Gastroesophageal sphincter (tissue), 3 donors: Measurements from ENCODE around the gene GNG2.

Experiments used
- EP300 ChIP-seq: sonication (generic); formaldehyde crosslinking; IDR thresholded peaks from one replicate; pipeline ENCODE4 v1.6.1; 2017; ENCODE audit warnings: antibody characterized with exemption, mild to moderate bottlenecking
- POLR2A ChIP-seq, 2 donors: fragments of 450-650 bp; IDR thresholded peaks; one replicate each; pipeline ENCODE4 v1.6.1; 2017; ENCODE audit warnings: antibody characterized with exemption in 2 of 2, mild to moderate bottlenecking in 2 of 2, moderate library complexity in 1 of 2
- POLR2AphosphoS5 ChIP-seq: sonication (generic); formaldehyde crosslinking; IDR thresholded peaks from one replicate; pipeline ENCODE4 v1.6.1; 2017; ENCODE audit warnings: antibody characterized with exemption
- TF ChIP-seq, protein P1 (sequence below), 4 experiments: fragments of 200-600 bp in 2 of 4; fragments of 450-650 bp in 2 of 4; sonication (generic) in 1 of 4; IDR thresholded peaks; one replicate each; pipeline ENCODE4 v1.5.1; 2017 to 2019; ENCODE audit warnings: antibody characterized with exemption in 4 of 4, mild to moderate bottlenecking in 2 of 4, moderate library complexity in 2 of 4

DNA sequence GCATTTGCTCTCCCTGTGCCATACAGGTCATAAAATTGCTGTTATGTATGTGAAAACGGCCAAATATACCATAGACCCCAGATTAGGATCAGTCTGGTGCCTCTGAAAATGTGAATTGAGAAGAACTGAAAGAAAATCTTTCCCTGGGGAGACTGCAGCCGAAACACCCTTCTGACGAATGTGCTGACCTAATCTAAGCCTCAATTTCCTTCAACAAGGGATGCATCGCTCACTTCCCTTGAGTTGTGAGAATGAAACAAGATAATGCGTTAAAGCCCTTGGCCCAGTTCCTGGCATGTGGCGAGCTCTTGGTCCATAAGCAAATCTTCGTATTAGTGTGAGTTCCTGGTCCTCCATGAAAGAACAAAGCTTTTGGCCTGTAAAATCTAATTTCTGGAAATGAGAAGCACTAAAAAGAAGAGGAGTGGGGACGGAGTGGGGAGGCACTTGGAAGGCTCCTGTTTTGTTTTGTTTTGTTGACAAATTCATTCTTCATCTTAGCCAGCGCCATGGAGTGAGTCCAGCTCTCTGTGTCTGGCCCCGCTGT, 79.4 kb downstream of the GNG2 start:
- TF ChIP-seq POLR2A (IDR thresholded peaks at IDR 0.05) (no peak), EP300 (no peak), POLR2AphosphoS5 (no peak)
- TF ChIP-seq, protein P1, sequence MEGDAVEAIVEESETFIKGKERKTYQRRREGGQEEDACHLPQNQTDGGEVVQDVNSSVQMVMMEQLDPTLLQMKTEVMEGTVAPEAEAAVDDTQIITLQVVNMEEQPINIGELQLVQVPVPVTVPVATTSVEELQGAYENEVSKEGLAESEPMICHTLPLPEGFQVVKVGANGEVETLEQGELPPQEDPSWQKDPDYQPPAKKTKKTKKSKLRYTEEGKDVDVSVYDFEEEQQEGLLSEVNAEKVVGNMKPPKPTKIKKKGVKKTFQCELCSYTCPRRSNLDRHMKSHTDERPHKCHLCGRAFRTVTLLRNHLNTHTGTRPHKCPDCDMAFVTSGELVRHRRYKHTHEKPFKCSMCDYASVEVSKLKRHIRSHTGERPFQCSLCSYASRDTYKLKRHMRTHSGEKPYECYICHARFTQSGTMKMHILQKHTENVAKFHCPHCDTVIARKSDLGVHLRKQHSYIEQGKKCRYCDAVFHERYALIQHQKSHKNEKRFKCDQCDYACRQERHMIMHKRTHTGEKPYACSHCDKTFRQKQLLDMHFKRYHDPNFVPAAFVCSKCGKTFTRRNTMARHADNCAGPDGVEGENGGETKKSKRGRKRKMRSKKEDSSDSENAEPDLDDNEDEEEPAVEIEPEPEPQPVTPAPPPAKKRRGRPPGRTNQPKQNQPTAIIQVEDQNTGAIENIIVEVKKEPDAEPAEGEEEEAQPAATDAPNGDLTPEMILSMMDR (IDR thresholded peaks at IDR 0.05): no peak
